Neural cell (in vitro differentiated cells): ENCODE measurements around the gene SLC8A1. TPM values are rescaled to one million over a fixed set of nuclear protein-coding genes. Genes with fewer than 3 reads are reported as not detected.

ENCODE experiments used
- H2AFZ ChIP-seq: fragments of 200-600, 300-800 bp; sonication (generic), shearing (Covaris generic); 2 replicates; pipeline ENCODE4 v1.6.0; 2014; ENCODE audit warnings: low read depth, mild to moderate bottlenecking, antibody characterized with exemption, low read length, moderate library complexity
- H3F3A ChIP-seq: fragments of 200-600 bp; shearing (Covaris generic); 2 replicates; pipeline ENCODE4 v1.6.1; 2016; ENCODE audit warnings: mild to moderate bottlenecking, moderate library complexity, mixed read lengths, antibody characterized with exemption, low read length; ENCODE audit not compliant: insufficient read depth, poor library complexity, severe bottlenecking
- H3K27ac ChIP-seq: fragments of 200-600, 300-800 bp; sonication (generic), shearing (Covaris generic); 2 replicates; pipeline ENCODE4 v1.5.1; 2014; ENCODE audit warnings: mild to moderate bottlenecking, low read length, moderate library complexity
- H3K27me3 ChIP-seq: fragments of 300-800, 200-600 bp; sonication (generic), shearing (Covaris generic); 2 replicates; pipeline ENCODE4 v1.6.0; 2014; ENCODE audit warnings: mild to moderate bottlenecking, low read depth, low read length, moderate library complexity; ENCODE audit not compliant: insufficient read depth
- H3K36me3 ChIP-seq: fragments of 300-800, 200-600 bp; sonication (generic), shearing (Covaris generic); 2 replicates; pipeline ENCODE4 v1.5.1; 2014; ENCODE audit warnings: mild to moderate bottlenecking, antibody characterized with exemption, low read length, moderate library complexity; ENCODE audit not compliant: insufficient read depth
- H3K4me2 ChIP-seq: fragments of 300-800, 200-600 bp; sonication (generic), shearing (Covaris generic); 2 replicates; pipeline ENCODE4 v1.6.0; 2014; ENCODE audit warnings: mild to moderate bottlenecking, low read length
- H3K4me3 ChIP-seq: fragments of 300-800, 200-600 bp; sonication (generic), shearing (Covaris generic); 2 replicates; pipeline ENCODE4 v1.5.1; 2014; ENCODE audit warnings: mild to moderate bottlenecking, low read length, moderate library complexity
- H3K79me2 ChIP-seq: fragments of 200-600 bp; shearing (Covaris generic); replicated peaks from 2 replicates; pipeline ENCODE4 v1.6.0; 2014; ENCODE audit warnings: mild to moderate bottlenecking, low read length, moderate library complexity; ENCODE audit not compliant: insufficient read depth
- H3K9ac ChIP-seq: fragments of 300-800, 200-600 bp; sonication (generic), shearing (Covaris generic); 2 replicates; pipeline ENCODE4 v1.6.1; 2016; ENCODE audit warnings: mild to moderate bottlenecking, low read length, mixed read lengths
- H3K9me2 ChIP-seq: fragments of 200-600 bp; shearing (Covaris generic); 2 replicates; pipeline ENCODE4 v1.6.1; 2016; ENCODE audit warnings: mild to moderate bottlenecking, low read length, mixed read lengths; ENCODE audit not compliant: insufficient read depth
- H3K9me3 ChIP-seq: fragments of 200-600, 300-800 bp; sonication (generic), shearing (Covaris generic); 2 replicates; pipeline ENCODE4 v1.6.1; 2016; ENCODE audit warnings: mild to moderate bottlenecking, mixed run types, low read length, moderate library complexity, mixed read lengths
- H4K20me1 ChIP-seq: fragments of 200-600 bp; shearing (Covaris generic); 2 replicates; pipeline ENCODE4 v1.6.1; 2016; ENCODE audit warnings: mild to moderate bottlenecking, mixed run types; ENCODE audit not compliant: insufficient read depth
- CTCF ChIP-seq: fragments of 450-650 bp; IDR thresholded peaks from 2 replicates; pipeline ENCODE4 v1.5.1; 2014; ENCODE audit warnings: antibody characterized with exemption, mild to moderate bottlenecking, moderate library complexity; ENCODE audit not compliant: poor library complexity, severe bottlenecking
- EP300 ChIP-seq: fragments of 450-650 bp; conservative IDR thresholded peaks from 2 replicates; pipeline ENCODE4 v1.6.1; 2014; ENCODE audit warnings: antibody characterized with exemption, mild to moderate bottlenecking, moderate library complexity; ENCODE audit not compliant: poor library complexity, severe bottlenecking
- EZH2 ChIP-seq: fragments of 200-600, 300-800 bp; shearing (Covaris generic), sonication (generic); IDR thresholded peaks from 2 replicates; pipeline ENCODE4 v1.6.1; 2014; ENCODE audit warnings: antibody characterized with exemption, low read length, borderline replicate concordance, mild to moderate bottlenecking; ENCODE audit not compliant: insufficient read depth, poor library complexity, severe bottlenecking
- MXI1 ChIP-seq: fragments of 450-650 bp; conservative IDR thresholded peaks from 2 replicates; pipeline ENCODE4 v1.6.1; 2014; ENCODE audit warnings: antibody characterized with exemption, mild to moderate bottlenecking; ENCODE audit not compliant: poor library complexity, severe bottlenecking
- POLR2AphosphoS5 ChIP-seq: IDR thresholded peaks from 2 replicates; pipeline ENCODE4 v1.6.1; 2012
- RAD21 ChIP-seq: fragments of 450-650 bp; conservative IDR thresholded peaks from 2 replicates; pipeline ENCODE4 v1.6.1; 2014; ENCODE audit warnings: antibody characterized with exemption, mild to moderate bottlenecking, moderate library complexity
- REST ChIP-seq: IDR thresholded peaks from 2 replicates; pipeline ENCODE4 v1.6.1; 2012; ENCODE audit warnings: borderline replicate concordance
- SMC3 ChIP-seq: fragments of 450-650 bp; conservative IDR thresholded peaks from 2 replicates; pipeline ENCODE4 v1.6.1; 2014; ENCODE audit warnings: antibody characterized with exemption, mild to moderate bottlenecking, moderate library complexity; ENCODE audit not compliant: poor library complexity
- TAF1 ChIP-seq: IDR thresholded peaks from 2 replicates; pipeline ENCODE4 v1.6.1; 2012; ENCODE audit warnings: low read depth
- polyA plus RNA-seq: library from polyadenylated mRNA; depleted of rRNA; stranded (reverse); fragments of >200 nt; gene quantifications from 2 replicates; pipeline ENCODE4 v1.2.3, GENCODE V29; 2014

The SLC8A1 gene
- polyA plus RNA-seq, 1 donor from 2014 or later, result 18.7 TPM

GRCh38 chr2:40218679-40219078 is 233.2 kb downstream of the SLC8A1 start:
- H2AFZ ChIP-seq, result no peak overlapping the region
- H3K9ac ChIP-seq, result no peak overlapping the region
- H3K9me3 ChIP-seq, result peaks cover 9% of the 10 kb centered on the region
- H3K27me3 ChIP-seq, result no peaks in the 10 kb centered on the region
- no peaks in the 10 kb centered on the region for H3K79me2 ChIP-seq
- no peak overlapping the region for H3K4me2 ChIP-seq
- H3K36me3 ChIP-seq, result no peaks in the 10 kb centered on the region
- no peak overlapping the region for H3K27ac ChIP-seq
- H3F3A ChIP-seq, result no peaks in the 10 kb centered on the region
- TF ChIP-seq POLR2AphosphoS5 (no peak), RAD21 (no peak), EP300 (no peak), SMC3 (no peak), TAF1 (no peak)
- no peak overlapping the region for H3K4me3 ChIP-seq
- H4K20me1 ChIP-seq, result no peaks in the 10 kb centered on the region
- H3K9me2 ChIP-seq, result no peaks in the 10 kb centered on the region

GRCh38 chr2:40213619-40214018 is 238.3 kb downstream of the SLC8A1 start:
- H3K36me3 ChIP-seq, result no peaks in the 10 kb centered on the region

More at GRCh38 chr2:40213619-40214018, 238.3 kb downstream of the SLC8A1 start:
- Histone ChIP-seq H3K9me3 (peaks cover 9% of the 10 kb centered on the region), H3F3A (no peaks in the 10 kb centered on the region), H3K79me2 (no peaks in the 10 kb centered on the region), H3K9me2 (no peaks in the 10 kb centered on the region), H4K20me1 (no peaks in the 10 kb centered on the region), H3K4me3 (no peak overlapping the region), H2AFZ (no peak overlapping the region), H3K27me3 (no peaks in the 10 kb centered on the region), H3K9ac (no peak overlapping the region), H3K4me2 (no peak overlapping the region), H3K27ac (no peak overlapping the region)
- no peak for TF ChIP-seq EZH2
- no peak for TF ChIP-seq SMC3
- TF ChIP-seq RAD21, result no peak
- no peak for TF ChIP-seq POLR2AphosphoS5
- no peak for TF ChIP-seq MXI1
- TF ChIP-seq REST, result no peak
- no peak for TF ChIP-seq TAF1
- no peak for TF ChIP-seq EP300
- no peak for TF ChIP-seq CTCF
